ENCODE results near the gene BPIFB1. TPM values are rescaled to one million over a fixed set of nuclear protein-coding genes. Genes with fewer than 3 reads are reported as not detected.

The BPIFB1 gene
- total RNA-seq, 1 experiment from 2014 or later, result 0.10 TPM

GRCh38 chr20:33310327-33310899 is 27.4 kb downstream of the BPIFB1 start:
- Histone ChIP-seq H3K4me3 (ENCODE audit: low read depth in 2 of 2, low read length in 2 of 2) (no peak overlapping the region), H3K27me3 (ENCODE audit: control insufficient read depth, insufficient read depth, low read length) (no peaks in the 10 kb centered on the region), H3K4me1 (ENCODE audit: control insufficient read depth, insufficient read depth, low read length) (peaks cover 2% of the 10 kb centered on the region; the same call in 1 of the 2 replicates), H3K36me3 (ENCODE audit: control insufficient read depth, insufficient read depth, low read length) (no peaks in the 10 kb centered on the region), H3K9me3 (ENCODE audit: control insufficient read depth, insufficient read depth, low read depth, low read length) (no peaks in the 10 kb centered on the region), H3K27ac (ENCODE audit: low read length) (no peak overlapping the region)
- POLR2A ChIA-PET, result no interaction called here
- DNase-seq (ENCODE audit: low read depth, low spot score) (no peak), ATAC-seq (peak; percentile 60)
- BruUV-seq (replicated peaks), result no TSS peak
- CTCF ChIA-PET, result no interaction called here
- in situ Hi-C loops (cut with HindIII; ENCODE audit: low pct_unique_long_range_greater_than_20kb, low sequenced_read_pairs) (no loop called here), intact Hi-C loops (cut with micrococcal nuclease; ENCODE audit: unreplicated experiment) (no loop called here)
- TF ChIP-seq REST (IDR thresholded peaks at IDR 0.05; ENCODE audit: insufficient read depth in 1 of 2, low read depth in 2 of 2, low read length in 1 of 2), result no peak
- no peak for TF ChIP-seq SIN3A (IDR thresholded peaks at IDR 0.05; ENCODE audit: borderline replicate concordance, insufficient read depth, low read depth, low read length)
- no peak for TF ChIP-seq TCF7L2 (IDR thresholded peaks at IDR 0.05; ENCODE audit: low read depth, low read length)
- TF ChIP-seq, protein P1, sequence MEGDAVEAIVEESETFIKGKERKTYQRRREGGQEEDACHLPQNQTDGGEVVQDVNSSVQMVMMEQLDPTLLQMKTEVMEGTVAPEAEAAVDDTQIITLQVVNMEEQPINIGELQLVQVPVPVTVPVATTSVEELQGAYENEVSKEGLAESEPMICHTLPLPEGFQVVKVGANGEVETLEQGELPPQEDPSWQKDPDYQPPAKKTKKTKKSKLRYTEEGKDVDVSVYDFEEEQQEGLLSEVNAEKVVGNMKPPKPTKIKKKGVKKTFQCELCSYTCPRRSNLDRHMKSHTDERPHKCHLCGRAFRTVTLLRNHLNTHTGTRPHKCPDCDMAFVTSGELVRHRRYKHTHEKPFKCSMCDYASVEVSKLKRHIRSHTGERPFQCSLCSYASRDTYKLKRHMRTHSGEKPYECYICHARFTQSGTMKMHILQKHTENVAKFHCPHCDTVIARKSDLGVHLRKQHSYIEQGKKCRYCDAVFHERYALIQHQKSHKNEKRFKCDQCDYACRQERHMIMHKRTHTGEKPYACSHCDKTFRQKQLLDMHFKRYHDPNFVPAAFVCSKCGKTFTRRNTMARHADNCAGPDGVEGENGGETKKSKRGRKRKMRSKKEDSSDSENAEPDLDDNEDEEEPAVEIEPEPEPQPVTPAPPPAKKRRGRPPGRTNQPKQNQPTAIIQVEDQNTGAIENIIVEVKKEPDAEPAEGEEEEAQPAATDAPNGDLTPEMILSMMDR (IDR thresholded peaks at IDR 0.05), result no peak
- TF ChIP-seq POLR2AphosphoS5 (IDR thresholded peaks at IDR 0.05; ENCODE audit: low read depth, low read length), result no peak

DNA sequence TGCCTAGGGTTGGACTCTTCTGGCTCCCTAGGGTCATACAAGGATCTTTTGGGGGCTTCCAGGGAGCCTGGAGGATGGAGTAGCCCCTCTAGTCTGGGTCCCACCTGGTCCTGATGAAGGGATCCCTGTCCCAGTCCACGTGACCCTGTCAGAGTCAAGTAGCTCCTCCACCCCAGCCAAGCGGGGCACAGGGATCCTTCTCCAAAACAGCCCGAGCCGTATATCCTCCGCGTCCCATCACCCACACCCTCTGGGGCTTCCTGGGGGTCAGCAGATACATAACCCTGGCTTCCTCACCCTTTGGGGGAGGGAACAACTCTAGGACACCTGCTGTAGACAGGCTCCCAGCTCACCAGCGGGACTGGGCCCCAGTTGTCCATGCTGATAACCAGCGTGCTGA is 28.0 kb downstream of the BPIFB1 start:
- ATAC-seq (no peak), DNase-seq (ENCODE audit: low read depth, low spot score) (no peak)
- BruUV-seq (replicated peaks), result no TSS peak
- intact Hi-C loops (cut with micrococcal nuclease; ENCODE audit: unreplicated experiment), result no loop called here
- H3K4me1 ChIP-seq (ENCODE audit: control insufficient read depth, insufficient read depth, low read length), result peaks cover 1% of the 10 kb centered on the region; the same call in 1 of the 2 replicates
- H3K27ac ChIP-seq (ENCODE audit: low read length), result no peak overlapping the region
- H3K4me3 ChIP-seq (ENCODE audit: low read depth in 2 of 2, low read length in 2 of 2), result no peak overlapping the region
- in situ Hi-C loops (cut with HindIII; ENCODE audit: low pct_unique_long_range_greater_than_20kb, low sequenced_read_pairs), result no loop called here
- H3K9me3 ChIP-seq (ENCODE audit: control insufficient read depth, insufficient read depth, low read depth, low read length), result no peaks in the 10 kb centered on the region
- no peaks in the 10 kb centered on the region for H3K36me3 ChIP-seq (ENCODE audit: control insufficient read depth, insufficient read depth, low read length)
- TF ChIP-seq TCF7L2 (IDR thresholded peaks at IDR 0.05; ENCODE audit: low read depth, low read length) (no peak), REST (IDR thresholded peaks at IDR 0.05; ENCODE audit: insufficient read depth in 1 of 2, low read depth in 2 of 2, low read length in 1 of 2) (no peak), POLR2AphosphoS5 (IDR thresholded peaks at IDR 0.05; ENCODE audit: low read depth, low read length) (no peak), SIN3A (IDR thresholded peaks at IDR 0.05; ENCODE audit: borderline replicate concordance, insufficient read depth, low read depth, low read length) (no peak)
- TF ChIP-seq, protein P1 (IDR thresholded peaks at IDR 0.05), result no peak
- ChIA-PET POLR2A (no interaction called here), CTCF (no interaction called here)
- H3K27me3 ChIP-seq (ENCODE audit: control insufficient read depth, insufficient read depth, low read length), result no peaks in the 10 kb centered on the region
